Stimulated activated CD4-positive, alpha-beta T cell treated with anti-CD3 and anti-CD28 coated beads, Interleukin-4, amount 100 ng/mL, for 4 hours (primary cell): ENCODE results near the gene HTN1.
"Not testable (repeated sequence)": the region's sequence is repeated elsewhere in the genome, so short reads cannot be mapped to it uniquely, and the experiment has no call there.

Experiments used
- DNase-seq, 2 experiments: peaks; one replicate each; pipeline ENCODE4 v3.0.0-alpha.2; 2020

Gene HTN1

GRCh38 chr4:70050138-70050537, at the start of gene HTN1:
Gene HTN1, plus strand, starts transcription at chr4:70050438. Its CDS starts 2,639 bp downstream, at chr4:70053077.
- DNase-seq: not testable (repeated sequence)

DNA sequence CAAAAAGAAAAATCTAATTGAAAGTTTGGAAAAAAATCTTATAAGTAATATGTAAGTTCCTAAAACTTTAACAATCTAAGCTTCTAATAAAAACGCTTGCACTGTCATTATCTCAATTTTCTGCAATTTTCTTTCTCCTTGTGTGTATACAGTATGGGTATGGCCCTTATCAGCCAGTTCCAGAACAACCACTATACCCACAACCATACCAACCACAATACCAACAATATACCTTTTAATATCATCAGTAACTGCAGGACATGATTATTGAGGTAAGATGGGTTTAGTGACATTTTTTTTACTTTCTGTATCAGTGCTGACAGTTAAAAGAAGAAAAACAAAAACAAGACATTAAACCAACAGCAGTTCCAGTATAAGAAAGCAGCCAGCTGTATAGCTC, 49.5 kb upstream of the HTN1 start:
- DNase-seq: no peak

DNA sequence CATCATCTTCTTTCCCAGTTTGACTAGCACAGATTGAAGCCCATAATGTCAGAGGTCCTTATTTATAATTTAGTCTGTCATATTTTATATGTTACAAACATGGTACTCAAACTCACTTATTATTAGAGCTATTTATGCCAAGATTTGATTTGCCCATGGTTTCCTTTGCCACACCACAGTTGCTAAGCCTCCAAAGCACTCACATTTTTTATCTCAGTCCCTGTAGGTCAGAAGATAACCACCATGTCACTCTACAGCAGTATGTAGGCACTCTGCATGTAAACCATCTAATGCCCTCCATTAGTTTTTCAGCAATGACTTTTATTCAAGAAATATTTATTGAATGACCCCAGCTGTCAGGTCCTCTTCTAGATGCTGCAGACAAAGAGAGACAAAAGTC, 47.7 kb upstream of the HTN1 start:
- DNase-seq: no peak

- no peak for DNase-seq
Measured at GRCh38 chr4:70008771-70009170, 41.5 kb upstream of the HTN1 start.

GRCh38 chr4:70019006-70019405, 31.2 kb upstream of the HTN1 start:
- DNase-seq: not testable (repeated sequence)

- no peak for DNase-seq
Measured at GRCh38 chr4:70023218-70023617, 27.0 kb upstream of the HTN1 start.

GRCh38 chr4:70027011-70027410, 23.2 kb upstream of the HTN1 start:
- no peak for DNase-seq

GRCh38 chr4:70028159-70028558, 22.1 kb upstream of the HTN1 start, which contains the start of gene HTN3:
Gene HTN3, plus strand, starts transcription at chr4:70028459. Its CDS starts 2,282 bp downstream, at chr4:70030741.
- not testable (repeated sequence) for DNase-seq

DNA sequence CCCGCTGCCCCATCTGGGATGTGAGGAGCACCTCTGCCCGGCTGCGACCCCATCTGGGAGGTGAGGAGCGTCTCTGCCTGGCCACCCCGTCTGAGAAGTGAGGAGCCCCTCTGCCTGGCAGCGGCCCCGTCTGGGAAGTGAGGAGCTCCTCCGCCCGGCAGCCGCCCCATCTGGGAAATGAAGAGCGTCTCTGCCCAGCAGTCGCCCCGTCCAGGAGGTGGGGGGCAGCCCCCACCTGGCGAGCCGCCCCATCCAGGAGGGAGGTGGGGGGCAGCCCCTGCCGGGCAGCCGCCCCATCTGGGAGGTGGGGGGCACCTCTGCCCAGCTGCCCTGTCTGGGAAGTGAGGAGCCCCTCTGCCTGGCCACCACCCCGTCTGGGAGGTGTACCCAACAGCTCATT, 12.7 kb upstream of the HTN1 start:
- not testable (repeated sequence) for DNase-seq

DNA sequence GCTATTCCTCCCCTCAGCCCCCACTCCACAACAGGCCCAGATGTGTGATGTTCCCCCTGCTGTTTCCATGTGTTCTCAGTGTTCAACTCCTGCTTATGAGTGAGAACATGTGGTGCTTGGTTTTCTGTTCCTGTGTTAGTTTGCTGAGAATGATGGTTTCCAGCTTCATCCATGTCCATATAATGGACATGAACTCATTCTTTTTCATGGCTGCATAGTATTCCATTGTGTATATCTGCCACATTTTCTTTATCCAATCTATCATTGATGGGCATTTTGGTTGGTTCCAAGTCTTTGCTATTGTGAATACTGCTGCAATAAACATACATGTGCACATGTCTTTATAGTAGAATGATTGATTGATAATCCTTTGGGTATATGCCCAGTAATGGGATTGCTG, 10.3 kb upstream of the HTN1 start:
- not testable (repeated sequence) for DNase-seq

- no peak for DNase-seq
Measured at GRCh38 chr4:70041652-70042286, 8.5 kb upstream of the HTN1 start.

- DNase-seq: not testable (repeated sequence)
Measured at GRCh38 chr4:70056534-70056933, 6.3 kb downstream of the HTN1 start.

- DNase-seq: no peak
Measured at GRCh38 chr4:70057651-70058050, 7.4 kb downstream of the HTN1 start.

GRCh38 chr4:70059149-70059548, 8.9 kb downstream of the HTN1 start:
- no peak for DNase-seq

- no peak for DNase-seq
Measured at GRCh38 chr4:70062000-70062399, 11.8 kb downstream of the HTN1 start.

GRCh38 chr4:70080205-70080604, 30.0 kb downstream of the HTN1 start:
- DNase-seq: no peak

DNA sequence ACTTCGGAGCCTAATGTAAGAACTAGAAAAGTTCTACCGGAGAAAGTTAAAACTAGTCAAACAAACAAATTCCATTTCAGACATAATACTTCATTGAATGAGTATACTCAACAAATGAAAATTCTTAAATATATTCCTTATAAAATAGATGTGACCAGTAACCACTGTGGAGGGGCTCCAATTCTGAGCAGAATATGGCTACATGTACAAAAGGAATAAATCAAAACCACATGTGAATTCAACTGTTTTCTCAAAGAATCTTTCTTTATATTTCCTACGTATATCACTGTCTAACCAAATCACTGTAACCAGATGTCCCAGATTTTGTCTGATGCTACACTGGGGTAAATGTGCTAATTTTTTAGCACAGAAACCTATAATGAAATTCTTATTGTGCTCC, 49.0 kb downstream of the HTN1 start:
- DNase-seq: no peak
